NK-92 treated with Interleukin-12 subunit alpha and Interleukin-12 subunit beta, amount 100 ng/mL, for 24 hours (cell line): ENCODE data around the gene PARD3B.

Experiments used
- DNase-seq: peaks from one replicate; lab custom pipeline; 2025; lab: John Stamatoyannopoulos, UW

Gene PARD3B

GRCh38 chr2:204655101-204655500, 109.8 kb downstream of the PARD3B start:
- no peak for DNase-seq

GRCh38 chr2:204655626-204656025, 110.4 kb downstream of the PARD3B start:
- no peak for DNase-seq

GRCh38 chr2:204657024-204657423, 111.7 kb downstream of the PARD3B start:
- no peak for DNase-seq

- no peak for DNase-seq
Observed at GRCh38 chr2:204662956-204663355, 117.7 kb downstream of the PARD3B start.

DNA sequence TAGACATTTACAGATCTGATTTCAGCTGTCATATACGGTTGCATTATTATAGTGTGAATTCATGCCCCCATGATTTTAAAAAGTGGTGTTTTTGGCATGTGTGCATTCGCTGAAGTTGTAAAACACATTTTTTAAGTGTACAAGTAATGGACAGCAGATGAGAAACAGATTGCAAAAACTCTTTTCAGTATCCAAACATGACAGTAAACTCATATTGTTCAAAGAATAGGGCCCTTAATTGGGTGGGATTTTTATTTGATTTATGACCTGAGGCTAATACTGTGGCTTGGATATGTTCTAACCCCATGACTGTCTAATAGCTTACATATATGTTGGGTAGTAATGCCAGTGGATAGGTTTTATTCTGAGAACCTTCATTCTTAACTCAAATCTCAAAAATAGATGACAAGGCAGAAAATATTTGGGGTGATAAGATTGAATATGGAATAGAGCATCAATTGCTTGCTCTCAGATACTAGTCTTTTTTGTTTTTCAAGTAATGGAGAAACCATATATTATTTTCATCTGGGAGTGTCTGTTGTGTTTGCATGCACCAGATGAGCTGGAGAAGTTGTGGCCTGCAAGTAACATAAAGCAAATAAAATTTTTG, 118.6 kb downstream of the PARD3B start:
- DNase-seq = no peak

GRCh38 chr2:204664708-204665121, 119.4 kb downstream of the PARD3B start:
- DNase-seq = no peak

- DNase-seq = no peak
Observed at GRCh38 chr2:204665207-204665606, 119.9 kb downstream of the PARD3B start.

- no peak for DNase-seq
Observed at GRCh38 chr2:204665771-204666170, 120.5 kb downstream of the PARD3B start.

- no peak for DNase-seq
Observed at GRCh38 chr2:204667990-204668389, 122.7 kb downstream of the PARD3B start.

DNA sequence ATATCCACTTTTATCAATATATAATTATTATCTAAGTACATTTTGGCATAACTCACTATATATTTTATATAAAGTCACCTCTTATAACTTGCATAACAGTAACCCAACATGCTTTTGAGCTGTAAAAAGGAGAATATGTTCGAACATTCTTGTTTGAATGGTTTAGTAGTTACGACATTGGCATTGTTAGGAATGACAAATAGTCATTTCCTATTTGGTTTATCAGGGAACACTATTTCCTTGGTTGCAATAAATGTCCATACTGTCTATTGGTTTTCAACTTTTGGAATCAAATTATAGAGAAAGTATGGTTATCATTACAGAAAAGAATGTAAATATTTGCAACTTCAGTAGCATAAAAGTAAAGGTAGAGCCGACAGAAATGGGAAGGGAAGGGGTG, 124.1 kb downstream of the PARD3B start:
- DNase-seq = no peak

DNA sequence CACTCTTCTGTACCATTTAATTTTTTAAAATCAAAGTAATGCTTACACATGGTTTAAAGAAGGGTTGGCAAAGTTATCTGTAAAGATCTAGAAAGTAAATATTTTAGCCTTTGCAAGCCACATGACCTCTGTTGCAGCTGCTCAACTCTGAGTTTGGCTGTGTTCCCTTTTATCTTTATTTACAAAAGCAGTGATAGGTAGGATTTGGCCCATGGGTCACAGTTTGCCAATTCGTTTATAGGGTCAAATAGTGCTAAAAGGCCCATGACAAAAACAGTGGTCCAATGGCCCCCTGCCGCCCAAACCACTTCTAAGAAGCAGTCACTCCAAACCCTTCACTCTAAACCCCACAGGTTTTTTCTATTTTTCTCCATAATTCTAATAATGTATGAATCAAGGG, 124.8 kb downstream of the PARD3B start:
- no peak for DNase-seq

GRCh38 chr2:204670756-204671155, 125.5 kb downstream of the PARD3B start:
- no peak for DNase-seq

DNA sequence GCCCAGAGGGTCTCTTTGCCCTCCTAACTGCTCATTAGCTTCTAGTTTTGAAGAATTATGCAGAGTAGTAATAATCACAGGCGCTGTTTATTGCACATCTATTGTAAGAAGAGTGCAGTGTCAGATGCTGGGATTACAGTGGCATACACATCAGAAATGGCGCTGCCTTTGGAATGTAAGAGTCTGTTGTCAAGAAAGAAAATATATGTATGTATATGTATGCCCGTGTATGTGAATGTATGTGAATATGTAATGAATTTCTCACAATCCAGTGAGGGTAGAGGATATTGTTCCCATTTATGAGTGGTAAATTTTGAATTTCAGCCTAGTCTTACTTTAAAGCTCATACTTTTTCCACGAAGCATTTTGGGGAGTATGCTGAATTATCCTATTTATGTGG, 127.5 kb downstream of the PARD3B start:
- DNase-seq = no peak

GRCh38 chr2:204673877-204674276, 128.6 kb downstream of the PARD3B start:
- DNase-seq = no peak

- DNase-seq = no peak
Observed at GRCh38 chr2:204678031-204678430, 132.8 kb downstream of the PARD3B start.

GRCh38 chr2:204680576-204680975, 135.3 kb downstream of the PARD3B start:
- DNase-seq = no peak

GRCh38 chr2:204681412-204681811, 136.1 kb downstream of the PARD3B start:
- no peak for DNase-seq

DNA sequence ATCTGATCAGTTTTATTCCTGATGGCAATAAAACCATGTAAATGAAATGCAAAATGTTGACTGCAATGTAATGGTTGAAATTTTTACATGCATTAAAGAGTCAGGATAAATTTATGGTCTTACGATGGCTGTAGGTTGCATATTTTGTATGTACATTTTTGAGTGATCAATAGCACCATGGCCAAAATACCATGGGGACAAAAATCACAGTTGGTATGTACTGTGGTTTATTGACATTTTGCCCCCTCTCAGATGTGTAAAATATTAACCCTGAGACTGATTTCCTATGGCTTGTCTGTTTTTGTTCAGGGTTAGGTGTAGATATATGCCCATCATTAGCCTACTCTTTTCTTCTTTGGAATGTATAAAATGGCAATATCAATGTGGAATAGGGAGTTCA, 138.1 kb downstream of the PARD3B start:
- DNase-seq = no peak

DNA sequence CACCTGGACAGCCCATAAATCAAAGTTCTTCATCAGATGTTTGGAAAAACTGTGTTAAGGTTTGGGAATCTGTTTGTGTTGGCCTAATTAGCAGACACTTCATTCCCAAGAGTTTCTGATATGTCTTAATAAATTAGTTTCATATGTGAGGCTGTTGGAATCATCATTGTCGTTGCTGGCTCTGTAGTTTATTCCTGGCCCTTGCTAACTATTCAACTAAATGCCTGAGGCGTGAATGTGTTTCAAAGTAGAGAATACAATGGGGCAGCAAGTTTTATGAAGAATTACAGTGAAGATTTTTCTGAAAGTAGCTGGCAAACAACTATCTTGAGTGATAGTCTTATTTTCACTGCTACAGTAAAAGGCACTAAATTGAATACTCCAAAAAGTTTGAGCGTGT, 141.1 kb downstream of the PARD3B start:
- DNase-seq = no peak

GRCh38 chr2:204687776-204688175, 142.5 kb downstream of the PARD3B start:
- no peak for DNase-seq

GRCh38 chr2:204691911-204692510, 146.7 kb downstream of the PARD3B start:
- no peak for DNase-seq

DNA sequence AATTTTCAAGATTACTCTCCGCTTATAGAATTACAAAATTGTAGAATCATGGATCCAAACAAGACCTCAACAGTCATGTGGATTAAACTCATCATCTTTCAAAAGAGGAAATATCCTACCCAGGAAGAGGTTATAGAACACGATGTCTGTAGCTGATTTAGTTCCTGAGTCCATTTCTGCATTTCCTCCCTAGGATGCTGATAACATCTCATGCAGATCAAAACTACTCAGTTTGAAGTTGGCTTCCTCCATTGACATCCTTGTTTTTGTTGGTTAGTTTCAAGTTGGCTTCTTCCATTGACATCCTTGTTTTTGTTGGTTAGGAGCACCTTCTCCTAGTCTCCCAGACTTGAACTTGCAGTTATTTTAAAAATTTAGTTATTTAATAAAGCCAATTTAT, 147.5 kb downstream of the PARD3B start:
- DNase-seq = no peak

DNA sequence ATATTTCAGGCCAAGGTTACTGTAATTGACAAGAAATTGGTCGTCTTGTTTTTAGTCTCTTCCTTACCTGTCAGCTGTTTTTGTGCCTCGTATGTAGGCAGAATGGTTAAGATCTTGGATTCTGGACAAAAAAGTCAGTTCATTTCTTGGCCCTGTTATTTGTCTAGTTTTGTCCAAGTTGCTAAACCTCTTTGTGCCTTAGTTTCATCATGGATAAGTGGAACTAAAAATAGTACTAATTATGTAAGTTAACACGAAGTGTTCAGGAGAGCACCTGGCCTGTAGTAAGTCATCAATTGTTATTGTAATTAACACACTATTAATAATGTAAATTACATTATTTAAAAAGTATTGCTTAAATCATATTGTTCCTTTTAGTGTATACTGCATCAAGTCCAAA, 148.0 kb downstream of the PARD3B start:
- no peak for DNase-seq

DNA sequence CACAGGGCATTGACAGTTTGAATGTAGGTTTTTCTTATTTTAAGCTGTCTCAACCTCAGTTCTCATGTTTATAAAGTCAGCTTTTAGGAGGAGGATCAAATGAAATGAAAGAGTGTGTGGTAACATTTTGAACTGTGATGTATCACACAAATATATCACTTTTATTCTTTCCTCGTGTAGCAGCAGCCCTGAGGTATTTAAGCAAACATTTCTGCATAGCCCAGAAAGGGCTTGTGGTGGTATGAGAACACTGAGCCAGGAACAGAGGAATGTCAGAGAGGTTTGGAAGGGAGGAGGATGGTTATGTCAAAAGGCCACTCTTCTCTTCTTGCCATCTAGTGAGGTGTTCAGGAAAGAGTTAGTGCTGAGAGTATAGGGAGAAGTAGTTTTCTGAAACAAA, 150.2 kb downstream of the PARD3B start:
- DNase-seq = no peak
